SK-N-MC (cell line): ENCODE measurements around the gene PGAP2.
"Not testable (repeated sequence)": the region's sequence is repeated elsewhere in the genome, so short reads cannot be mapped to it uniquely, and the experiment has no call there.

ENCODE experiments used
- DNase-seq: peaks from one replicate; pipeline ENCODE4 v3.0.0-alpha.2; 2011; ENCODE audit warnings: low read depth, low spot score
- H3K27ac ChIP-seq: fragments of 200-600 bp; sonication (generic); 2 replicates; pipeline ENCODE4 v1.5.1; 2016; ENCODE audit warnings: mixed run types
- H3K36me3 ChIP-seq: fragments of 200-600 bp; sonication (generic); 2 replicates; pipeline ENCODE4 v1.6.1; 2017; ENCODE audit warnings: antibody characterized with exemption, low read length, mixed read lengths; ENCODE audit not compliant: insufficient read depth
- H3K4me3 ChIP-seq: fragments of 200-600 bp; sonication (generic); 2 replicates; pipeline ENCODE4 v1.5.1; 2016
- H3K9ac ChIP-seq: fragments of 200-600 bp; sonication (generic); 2 replicates; pipeline ENCODE4 v1.8.0; 2017; ENCODE audit warnings: mixed run types, mixed read lengths; ENCODE audit not compliant: insufficient read length
- H3K9me3 ChIP-seq: fragments of 200-600 bp; sonication (generic); 2 replicates; pipeline ENCODE4 v1.6.1; 2017; ENCODE audit warnings: low read depth, mild to moderate bottlenecking, antibody characterized with exemption, low read length, moderate library complexity, mixed read lengths
- EZH2 ChIP-seq: fragments of 200-600 bp; sonication (generic); IDR thresholded peaks from one replicate; pipeline ENCODE4 v1.6.1; 2017; ENCODE audit warnings: antibody characterized with exemption
- FOXP2 ChIP-seq: optimal IDR thresholded peaks from 2 replicates; pipeline ENCODE3; 2011; ENCODE audit warnings: mild to moderate bottlenecking, moderate library complexity; ENCODE audit not compliant: insufficient read depth; ENCODE audit errors: extremely low read length, control extremely low read depth
- POLR2AphosphoS5 ChIP-seq: IDR thresholded peaks from 2 replicates; pipeline ENCODE4 v1.6.1; 2012; ENCODE audit warnings: mild to moderate bottlenecking, low read depth, low read length, borderline replicate concordance

Gene PGAP2

DNA sequence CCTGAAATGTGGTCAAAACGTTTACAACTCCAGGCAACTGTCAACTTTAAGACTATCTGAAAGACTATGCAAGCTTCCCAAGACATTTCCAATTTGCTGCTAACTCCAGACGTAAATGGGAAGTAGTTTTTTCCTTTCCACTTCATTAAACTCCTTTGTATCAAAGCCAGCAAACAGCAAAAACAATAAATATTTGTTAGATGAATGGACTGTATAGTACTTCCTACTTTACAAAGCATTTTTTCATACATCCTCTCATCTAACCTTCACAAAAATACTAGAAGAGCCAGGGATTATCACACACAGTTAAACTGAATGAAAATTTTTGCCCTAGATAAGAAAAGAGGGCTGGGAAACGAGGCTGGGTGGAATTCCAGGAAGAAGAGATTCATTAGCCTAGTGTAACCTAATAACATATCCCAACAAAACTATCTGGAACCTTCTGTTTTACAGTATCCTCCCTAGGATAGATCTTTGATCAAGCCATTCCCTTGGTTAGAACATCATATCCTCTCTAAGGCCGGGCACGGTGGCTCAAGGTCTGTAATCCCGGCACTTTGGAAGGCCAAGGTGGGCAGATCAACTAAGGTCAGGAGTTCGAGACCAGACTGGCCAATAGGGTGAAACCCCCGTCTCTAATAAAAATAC is 21.5 kb upstream of the PGAP2 start:
- H3K9ac ChIP-seq, result no peak overlapping the region
- no peaks in the 10 kb centered on the region for H3K9me3 ChIP-seq
- H3K27ac ChIP-seq, result peak overlapping the region; percentile 20; the same call in 1 of the 2 replicates
- no peak for TF ChIP-seq EZH2
- no peak overlapping the region for H3K4me3 ChIP-seq
- DNase-seq, result no peak
- H3K36me3 ChIP-seq, result peaks cover 28% of the 10 kb centered on the region

DNA sequence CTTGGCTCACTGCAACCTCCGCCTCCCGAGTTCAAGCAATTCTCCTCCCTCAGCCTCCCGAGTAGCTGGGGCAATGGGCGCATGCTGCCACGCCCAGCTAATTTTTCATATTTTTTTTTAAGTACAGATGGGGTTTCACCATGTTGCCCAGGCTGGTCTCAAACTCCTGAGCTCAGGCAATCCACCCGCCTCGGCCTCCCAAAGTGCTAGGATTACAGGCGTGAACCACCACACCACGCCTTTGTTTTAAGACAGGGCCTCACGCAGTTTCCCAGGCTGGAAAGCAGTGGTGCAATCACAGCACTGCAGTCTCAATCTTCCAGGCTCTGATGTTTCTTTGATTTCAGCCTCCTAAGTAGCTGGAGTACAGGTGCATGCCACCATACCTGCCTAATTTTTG is 14.0 kb upstream of the PGAP2 start:
- H3K9ac ChIP-seq, H3K9me3 ChIP-seq, H3K4me3 ChIP-seq, DNase-seq, H3K27ac ChIP-seq: not testable (repeated sequence)
- peaks cover 45% of the 10 kb centered on the region for H3K36me3 ChIP-seq

- peak overlapping the region; percentile 95 for H3K4me3 ChIP-seq
Observed at GRCh38 chr11:3795131-3796001, 13.0 kb upstream of the PGAP2 start.

GRCh38 chr11:3796002-3796311 is 12.4 kb upstream of the PGAP2 start:
- H3K9me3 ChIP-seq, result no peaks in the 10 kb centered on the region
- H3K27ac ChIP-seq, result no peak overlapping the region
- no peak for DNase-seq
- H3K4me3 ChIP-seq, result peak overlapping the region; percentile 95
- no peak for TF ChIP-seq EZH2
- no peak for TF ChIP-seq FOXP2
- no peak for TF ChIP-seq POLR2AphosphoS5
- peak overlapping the region; percentile 99 for H3K9ac ChIP-seq
- H3K36me3 ChIP-seq, result peaks cover 40% of the 10 kb centered on the region

More at GRCh38 chr11:3795131-3796001, 13.0 kb upstream of the PGAP2 start:
- no peak for TF ChIP-seq POLR2AphosphoS5
- no peak for TF ChIP-seq FOXP2
- TF ChIP-seq EZH2, result no peak
- Histone ChIP-seq H3K27ac (no peak overlapping the region), H3K9ac (peak overlapping the region; percentile 99), H3K36me3 (peaks cover 44% of the 10 kb centered on the region), H3K9me3 (no peaks in the 10 kb centered on the region)
- DNase-seq, result no peak

DNA sequence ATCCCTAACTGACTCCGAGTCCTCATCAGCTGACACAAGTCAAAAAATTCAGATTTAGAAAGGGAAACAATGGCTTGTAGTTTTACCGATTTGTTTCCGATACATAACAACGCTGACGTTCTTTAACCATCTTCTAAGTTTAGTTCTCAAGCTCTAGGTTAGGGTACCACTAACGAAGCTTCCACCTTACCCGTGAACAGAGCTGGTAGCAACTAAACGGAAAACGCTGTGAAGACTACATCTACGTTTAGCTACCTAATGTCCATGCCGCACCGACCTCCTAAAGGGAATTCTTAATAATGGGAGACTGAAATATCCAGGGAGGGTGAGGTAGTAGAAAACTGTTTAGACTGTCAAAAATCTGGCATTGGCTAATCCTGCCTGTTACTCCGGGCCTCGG is 12.0 kb upstream of the PGAP2 start:
- H3K27ac ChIP-seq, result peak overlapping the region; percentile 89; the same call in 1 of the 2 replicates
- no peaks in the 10 kb centered on the region for H3K9me3 ChIP-seq
- peaks cover 40% of the 10 kb centered on the region for H3K36me3 ChIP-seq
- H3K4me3 ChIP-seq, result peak overlapping the region; percentile 95
- DNase-seq, result no peak
- TF ChIP-seq EZH2 (no peak), POLR2AphosphoS5 (no peak), FOXP2 (no peak)
- peak overlapping the region; percentile 99 for H3K9ac ChIP-seq

- Histone ChIP-seq H3K27ac (peak overlapping the region; percentile 89), H3K9ac (peak overlapping the region; percentile 99), H3K9me3 (no peaks in the 10 kb centered on the region), H3K4me3 (peak overlapping the region; percentile 95), H3K36me3 (peaks cover 40% of the 10 kb centered on the region)
- TF ChIP-seq EZH2 (no peak), FOXP2 (no peak), POLR2AphosphoS5 (no peak)
- no peak for DNase-seq
Observed at GRCh38 chr11:3796801-3797328, 11.5 kb upstream of the PGAP2 start.

DNA sequence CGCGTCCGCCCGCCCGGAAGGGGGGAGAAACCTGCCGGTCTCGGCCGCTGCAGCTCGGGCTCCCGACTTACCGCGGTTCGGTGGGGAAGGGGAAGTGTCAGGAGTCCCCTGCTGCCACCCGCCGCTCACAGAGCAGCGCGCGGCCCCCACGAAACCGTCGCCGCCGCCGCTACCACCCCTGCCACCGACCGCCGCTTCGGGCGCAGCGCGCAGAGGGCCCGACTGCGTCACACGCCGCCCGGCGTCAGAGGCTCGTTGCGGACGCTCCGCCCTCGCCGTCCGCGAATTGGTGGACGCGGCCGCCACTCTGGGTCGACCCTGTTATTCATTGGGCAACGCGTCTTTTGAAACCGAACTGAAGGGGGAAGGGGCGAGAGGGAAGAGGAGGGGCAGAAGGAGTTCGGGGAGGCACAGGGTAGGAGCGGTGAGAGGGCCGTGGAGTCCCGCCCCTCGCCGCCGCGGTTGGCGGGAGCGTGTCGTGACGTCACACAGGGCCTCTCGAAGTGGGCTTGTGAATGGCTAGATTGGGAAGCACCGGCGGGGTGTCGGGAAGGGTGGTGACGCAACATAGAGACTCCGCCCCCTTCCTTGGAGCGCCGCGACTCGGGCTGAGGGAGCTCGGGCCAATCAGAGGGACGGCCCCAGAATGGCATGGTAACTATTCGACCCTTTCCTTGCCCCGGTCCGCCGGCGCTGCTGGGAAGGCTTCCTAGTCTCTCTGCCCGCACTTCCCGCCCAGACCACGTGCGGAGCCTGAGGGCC is 10.8 kb upstream of the PGAP2 start, which contains the start of gene NUP98:
Gene NUP98 (minus strand): TSS at position 226 of the 762 bp plus-strand sequence. CDS start 15,437 bp downstream, outside the sequence.
- Histone ChIP-seq H3K9ac (peak within 1 kb of the TSS; percentile 99), H3K36me3 (peaks cover 34% of the 10 kb centered on the region), H3K27ac (peak within 1 kb of the TSS; percentile 90), H3K9me3 (no peaks in the 10 kb centered on the region), H3K4me3 (peak within 1 kb of the TSS; percentile 95)
- TF ChIP-seq FOXP2 (no peak), POLR2AphosphoS5 (peak; percentile 86)
- DNase-seq, result peak; percentile 94

GRCh38 chr11:3799143-3799542 is 9.2 kb upstream of the PGAP2 start:
- no peak overlapping the region for H3K9ac ChIP-seq
- H3K9me3 ChIP-seq, result no peaks in the 10 kb centered on the region
- peaks cover 17% of the 10 kb centered on the region for H3K36me3 ChIP-seq
- DNase-seq, result no peak
- H3K27ac ChIP-seq, result no peak overlapping the region
- H3K4me3 ChIP-seq, result no peak overlapping the region
- no peak for TF ChIP-seq FOXP2
- no peak for TF ChIP-seq EZH2
- no peak for TF ChIP-seq POLR2AphosphoS5
